ENCODE data around the gene HOXB2.

The HOXB2 gene

GRCh38 chr17:48547808-48548522, 3.1 kb upstream of the HOXB2 start:
- no peaks in the 10 kb centered on the region for H3K9me3 ChIP-seq (ENCODE audit: control insufficient read depth, insufficient read depth, low read depth, low read length)
- peak overlapping the region; percentile 100 for H3K27ac ChIP-seq (ENCODE audit: extremely low read depth, low read depth, low read length)
- no peak overlapping the region for H3K4me3 ChIP-seq (ENCODE audit: low read depth, low read length)
- peaks cover 15 to 37% of the 10 kb centered on the region in 2 experiments for H3K36me3 ChIP-seq (ENCODE audit: control insufficient read depth in 2 of 2, insufficient read depth in 1 of 2, low read length in 2 of 2)
- H3K4me1 ChIP-seq (ENCODE audit: control insufficient read depth, insufficient read depth, low read length) = peaks cover 48% of the 10 kb centered on the region
- ChIA-PET POLR2A (interaction anchor here (1.2 to 1.8 kb wide), 4 partner anchors 9 to 45 kb away, joined by 3 to 6 read pairs (median 4); partner anchors contain the start of gene HOXB5), CTCF (interaction anchor here (0.5 to 3.1 kb wide), 11 partner anchors 10 to 440 kb away, joined by 3 to 15 read pairs (median 4); no protein-coding TSS in a partner anchor)
- TF ChIP-seq ZNF580 (tag by site-specific recombination; IDR thresholded peaks at IDR 0.05) = no peak
- no peak for TF ChIP-seq MEIS1 (CRISPR knock-in tag; IDR thresholded peaks at IDR 0.05; ENCODE audit: borderline replicate concordance)
- TF ChIP-seq ZSCAN16 (tag by site-specific recombination; IDR thresholded peaks at IDR 0.05) = 0 out of 2 replicates have a peak, but pooled peaks have one; percentile 37
- TF ChIP-seq ZNF121 (tag by site-specific recombination; IDR thresholded peaks at IDR 0.05) = no peak
- TF ChIP-seq ZNF302 (tag by site-specific recombination; IDR thresholded peaks at IDR 0.05; ENCODE audit: low read depth) = no peak
- TF ChIP-seq HIC1 (tag by site-specific recombination; IDR thresholded peaks at IDR 0.05) = peak; percentile 64
- no peak for TF ChIP-seq ZNF175 (tag by site-specific recombination; IDR thresholded peaks at IDR 0.05)
- TF ChIP-seq ZNF707 (tag by site-specific recombination; IDR thresholded peaks at IDR 0.05) = no peak
- TF ChIP-seq FEZF1 (tag by site-specific recombination; IDR thresholded peaks at IDR 0.05) = peak; percentile 64; the same call in 1 of the 2 replicates
- TF ChIP-seq ZNF449 (tag by site-specific recombination; IDR thresholded peaks at IDR 0.05) = peak; percentile 98
- TF ChIP-seq BCL11B (tag by site-specific recombination; IDR thresholded peaks at IDR 0.05; ENCODE audit: low read depth) = no peak
- TF ChIP-seq ZNF571 (tag by site-specific recombination; IDR thresholded peaks at IDR 0.05) = no peak
- no peak for TF ChIP-seq ZNF514 (tag by site-specific recombination; IDR thresholded peaks at IDR 0.05)
- peak; percentile 81 for TF ChIP-seq SP7 (tag by site-specific recombination; IDR thresholded peaks at IDR 0.05)
- TF ChIP-seq PBX3 (CRISPR knock-in tag; IDR thresholded peaks at IDR 0.05) = no peak
- no peak for TF ChIP-seq ZNF37A (tag by site-specific recombination; IDR thresholded peaks at IDR 0.05)
- TF ChIP-seq ZNF311 (tag by site-specific recombination; IDR thresholded peaks at IDR 0.05; ENCODE audit: borderline replicate concordance) = no peak
- TF ChIP-seq ZNF701 (tag by site-specific recombination; IDR thresholded peaks at IDR 0.05) = no peak
- TF ChIP-seq OVOL3 (tag by site-specific recombination; IDR thresholded peaks at IDR 0.05) = peak; percentile 65; the same call in 1 of the 2 replicates
- no peak for TF ChIP-seq ZNF555 (tag by site-specific recombination; conservative IDR thresholded peaks at IDR 0.05)
- no peak for TF ChIP-seq ZNF529 (tag by site-specific recombination; IDR thresholded peaks at IDR 0.05; ENCODE audit: insufficient replicate concordance)
- TF ChIP-seq ZNF843 (tag by site-specific recombination; IDR thresholded peaks at IDR 0.05) = peak; percentile 79; the same call in 1 of the 2 replicates
- peak; percentile 79; the same call in 1 of the 2 replicates for TF ChIP-seq ZNF2 (tag by site-specific recombination; IDR thresholded peaks at IDR 0.05)
- no peak; the same call in none of the 2 replicates for TF ChIP-seq ZBTB44 (tag by site-specific recombination; IDR thresholded peaks at IDR 0.05)
- peak; percentile 59 for TF ChIP-seq ZNF513 (tag by site-specific recombination; IDR thresholded peaks at IDR 0.05)
- TF ChIP-seq PRDM1 (tag by site-specific recombination; IDR thresholded peaks at IDR 0.05) = 0 out of 2 replicates have a peak, but pooled peaks have one; percentile 69
- TF ChIP-seq ZXDB (tag by site-specific recombination; IDR thresholded peaks at IDR 0.05) = peak; percentile 63
- TF ChIP-seq ZFP37 (tag by site-specific recombination; IDR thresholded peaks at IDR 0.05) = 0 out of 2 replicates have a peak, but pooled peaks have one; percentile 65
- no peak for TF ChIP-seq GLIS2 (tag by site-specific recombination; IDR thresholded peaks at IDR 0.05)
- TF ChIP-seq ZNF335 (tag by site-specific recombination; conservative IDR thresholded peaks at IDR 0.05) = peak; percentile 57; the same call in 1 of the 2 replicates
